ENCODE results near the gene ABCA1.

ABCA1 gene

GRCh38 chr9:104815851-104816565 is 111.9 kb downstream of the ABCA1 start:
- Histone ChIP-seq H3K4me3 (no peak overlapping the region), H3K27ac (no peak overlapping the region)

DNA sequence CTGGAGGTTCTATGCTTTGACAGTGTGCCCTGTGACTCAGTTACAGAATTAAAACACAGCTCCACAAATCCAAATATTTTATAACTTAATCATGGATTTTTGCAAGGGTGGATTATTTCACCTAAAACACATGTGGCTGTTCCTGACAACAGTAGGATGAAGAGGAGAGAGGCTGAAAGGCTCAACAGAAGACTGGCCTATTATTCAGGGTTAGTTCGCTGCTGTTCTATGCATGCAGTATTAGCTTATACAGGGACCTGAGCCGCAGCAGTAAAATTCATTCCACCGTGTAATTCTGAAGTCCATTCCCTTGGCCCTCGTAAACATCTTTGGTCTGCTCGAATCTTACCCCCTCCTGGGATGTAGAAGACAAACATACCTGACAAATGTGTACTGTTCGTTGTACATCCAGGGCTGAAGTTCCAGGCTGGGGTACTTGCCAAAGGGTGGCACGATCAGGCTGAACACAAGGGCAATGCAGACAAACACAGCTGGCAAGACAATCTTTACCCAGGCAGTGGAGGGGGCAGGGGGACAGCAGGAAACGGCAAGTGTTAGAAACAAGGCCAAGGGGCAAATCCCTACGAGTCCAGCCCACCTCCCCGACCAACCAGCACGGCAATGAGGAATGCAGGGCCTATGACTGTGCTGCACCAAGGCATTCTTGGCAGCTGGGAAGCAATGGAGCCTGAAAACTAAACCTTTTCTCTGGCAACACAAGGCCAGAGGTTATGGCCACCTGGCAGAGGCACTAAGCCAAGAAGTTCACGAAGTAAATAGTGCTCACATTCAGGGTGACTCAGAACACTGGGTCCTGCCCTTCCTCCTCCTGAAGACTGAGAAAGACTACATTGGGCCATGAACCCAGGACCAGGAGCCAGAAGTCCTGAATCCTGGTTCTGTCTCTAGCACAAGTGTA is 117.3 kb downstream of the ABCA1 start:
- no peak overlapping the region for H3K4me3 ChIP-seq
- no peak overlapping the region for H3K27ac ChIP-seq

- H3K4me3 ChIP-seq = no peak overlapping the region
- peak overlapping the region in 2 of 21 experiments; percentile 5 to 25 for H3K27ac ChIP-seq
Observed at GRCh38 chr9:104808035-104808614, 119.8 kb downstream of the ABCA1 start.

GRCh38 chr9:104805441-104805840 is 122.5 kb downstream of the ABCA1 start:
- Histone ChIP-seq H3K27ac (no peak overlapping the region), H3K4me3 (no peak overlapping the region)

GRCh38 chr9:104802906-104803305 is 125.0 kb downstream of the ABCA1 start:
- Histone ChIP-seq H3K27ac (no peak overlapping the region), H3K4me3 (no peak overlapping the region)

DNA sequence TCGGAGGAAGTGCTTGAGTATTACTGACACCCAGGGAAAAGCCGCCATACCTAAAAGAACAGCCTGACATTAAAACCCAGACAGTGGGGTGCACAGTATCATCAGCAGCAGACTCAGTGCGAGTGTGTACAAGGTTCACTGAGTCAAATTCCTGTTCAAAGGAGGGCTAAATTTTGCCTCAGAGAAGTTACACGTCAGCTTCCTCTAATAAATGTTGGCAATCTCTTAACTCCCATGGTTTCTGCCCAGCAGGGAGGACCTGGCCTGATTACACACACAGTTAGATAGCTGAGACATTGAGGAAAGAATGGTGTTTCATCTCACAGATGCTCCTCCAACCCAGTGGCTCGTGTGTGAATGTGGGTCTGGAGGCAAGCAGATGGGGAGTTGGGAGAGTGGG is 125.8 kb downstream of the ABCA1 start:
- Histone ChIP-seq H3K4me3 (no peak overlapping the region), H3K27ac (no peak overlapping the region)

DNA sequence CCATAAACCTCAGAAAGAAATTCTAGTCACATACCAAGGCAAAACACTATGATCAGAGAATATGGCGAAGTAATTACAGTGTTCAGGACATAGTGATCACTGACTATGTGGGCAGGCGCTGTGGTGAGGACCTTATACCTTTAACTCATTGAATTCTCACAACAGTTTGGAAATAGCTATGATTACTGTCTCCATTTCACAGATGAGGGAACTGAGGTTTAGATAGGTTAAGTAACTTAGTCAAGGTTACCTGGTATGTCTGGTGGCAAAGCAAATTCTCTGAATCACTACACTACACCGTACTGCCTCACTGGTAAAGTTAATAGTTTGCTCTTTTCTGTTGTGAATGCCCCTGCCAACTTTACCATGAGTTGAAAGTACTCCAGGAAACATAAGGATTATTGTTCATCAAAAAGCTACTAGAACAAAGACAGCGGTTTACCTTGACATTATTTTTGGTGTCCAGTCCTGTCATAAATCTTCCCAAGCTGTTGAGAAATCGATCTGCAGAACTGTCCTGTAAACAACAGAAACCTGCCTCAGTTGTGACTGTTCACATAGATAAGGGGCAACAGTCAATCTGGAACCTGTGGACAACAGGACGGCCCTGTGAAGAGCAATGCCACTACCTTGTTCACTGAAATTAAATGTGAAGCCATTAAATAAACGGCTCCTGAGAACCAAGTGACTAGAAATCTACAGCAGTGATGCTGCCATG is 127.7 kb downstream of the ABCA1 start:
- Histone ChIP-seq H3K27ac (no peak overlapping the region), H3K4me3 (no peak overlapping the region)

- Histone ChIP-seq H3K4me3 (no peak overlapping the region), H3K27ac (no peak overlapping the region)
Observed at GRCh38 chr9:104798209-104798995, 129.6 kb downstream of the ABCA1 start.

- Histone ChIP-seq H3K4me3 (no peak overlapping the region), H3K27ac (peak overlapping the region in 1 of 21 experiments; percentile 13)
Observed at GRCh38 chr9:104795857-104796256, 132.1 kb downstream of the ABCA1 start.

DNA sequence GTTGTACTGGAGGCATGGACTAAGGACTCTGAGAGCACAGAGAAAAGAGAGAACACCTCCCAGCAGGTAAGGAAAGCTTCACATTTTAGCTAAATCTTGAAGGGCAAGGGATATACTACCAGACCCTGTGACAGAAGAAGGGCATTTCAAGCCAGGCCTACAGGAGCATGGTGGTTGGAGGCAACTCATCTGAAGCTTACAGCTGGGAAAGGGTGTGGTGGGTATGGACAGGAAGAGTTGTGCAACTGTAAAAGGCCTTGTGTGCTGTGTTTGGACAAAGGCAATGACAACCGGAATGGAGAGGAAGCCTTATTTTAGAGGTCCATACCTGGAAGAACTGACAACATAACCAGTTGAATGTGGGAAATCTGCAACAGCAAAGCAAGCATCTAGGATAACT is 132.9 kb downstream of the ABCA1 start:
- Histone ChIP-seq H3K4me3 (no peak overlapping the region), H3K27ac (no peak overlapping the region)

DNA sequence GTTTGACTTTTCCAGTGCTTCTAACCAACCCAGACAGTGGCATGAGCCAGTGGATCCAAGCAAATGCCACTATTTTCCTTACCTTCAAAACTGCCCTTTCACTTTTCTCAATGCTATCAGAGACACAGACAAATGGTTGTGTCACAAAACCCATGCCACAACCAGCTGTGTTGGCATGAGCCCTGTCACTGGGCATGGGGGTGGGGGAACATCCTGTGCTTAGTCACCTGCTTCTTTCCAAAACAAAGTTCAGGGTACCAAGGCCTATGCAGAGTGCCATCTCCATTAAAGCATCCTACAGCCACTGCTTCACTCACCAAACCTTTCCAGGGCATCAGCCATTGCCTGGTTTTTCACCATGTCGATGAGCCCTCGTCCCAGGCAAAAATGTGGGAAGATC is 133.9 kb downstream of the ABCA1 start:
- no peak overlapping the region for H3K4me3 ChIP-seq
- H3K27ac ChIP-seq = no peak overlapping the region

DNA sequence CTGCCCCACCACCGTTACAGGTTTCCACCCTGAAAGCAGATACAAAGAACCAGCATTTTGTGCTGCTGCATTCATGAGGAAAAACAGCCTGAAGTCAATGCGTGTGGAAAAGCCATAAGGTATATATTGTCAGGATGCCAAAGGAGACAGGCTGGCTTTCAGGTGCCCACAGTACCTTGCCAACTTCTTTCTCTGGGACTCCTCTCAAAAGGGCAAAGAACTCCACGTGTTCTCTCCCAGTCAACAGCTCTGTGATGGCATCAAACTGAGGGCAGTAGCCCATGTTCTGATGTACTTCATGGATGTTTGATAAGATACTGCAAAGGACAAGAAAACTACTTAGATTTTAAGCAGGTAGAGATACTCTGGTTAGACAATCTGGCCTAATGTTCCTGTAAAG is 139.7 kb downstream of the ABCA1 start:
- H3K4me3 ChIP-seq = no peak overlapping the region

GRCh38 chr9:104787306-104788015 is 140.5 kb downstream of the ABCA1 start:
- Histone ChIP-seq H3K27ac (no peak overlapping the region), H3K4me3 (no peak overlapping the region)

More for the DNA sequence above, 139.7 kb downstream of the ABCA1 start:
- no peak overlapping the region for H3K27ac ChIP-seq

DNA sequence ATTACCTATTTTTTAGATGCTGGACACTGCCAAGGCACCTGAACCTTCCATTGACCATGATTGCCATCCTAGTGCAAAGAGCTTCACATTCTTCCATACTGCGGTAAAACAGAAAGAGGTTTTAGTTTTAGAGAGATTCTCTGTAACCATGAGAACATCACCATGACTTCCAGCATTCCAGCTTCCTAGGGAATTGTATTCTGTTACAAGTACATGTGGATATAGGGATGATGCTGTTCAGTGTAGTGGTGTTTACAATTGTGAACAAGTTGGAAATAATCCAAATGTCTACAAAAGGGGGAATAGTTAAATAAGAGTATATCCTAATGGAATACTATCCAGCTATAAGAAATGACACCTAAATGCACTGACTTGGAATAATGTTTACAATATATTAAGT is 141.7 kb downstream of the ABCA1 start:
- no peak overlapping the region for H3K27ac ChIP-seq
- no peak overlapping the region for H3K4me3 ChIP-seq

DNA sequence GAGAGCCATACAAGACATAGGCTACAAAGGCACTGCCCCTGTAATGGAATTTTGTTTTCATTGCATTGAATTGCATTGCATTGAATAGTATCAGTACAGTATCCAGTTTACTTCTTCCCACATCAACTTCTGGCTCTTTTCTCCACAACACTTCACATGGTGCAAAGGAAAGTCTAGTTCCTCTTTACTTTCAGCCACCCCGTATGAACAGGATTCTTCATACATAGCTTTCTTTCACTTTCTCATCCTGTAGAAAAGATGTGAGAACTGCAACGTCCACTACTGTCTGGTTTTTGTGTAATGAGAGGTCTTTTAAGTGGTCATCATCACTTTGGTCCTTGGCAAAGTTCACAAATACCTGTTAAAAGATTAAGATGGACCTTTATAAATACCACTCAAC is 143.9 kb downstream of the ABCA1 start:
- Histone ChIP-seq H3K4me3 (no peak overlapping the region), H3K27ac (no peak overlapping the region)

DNA sequence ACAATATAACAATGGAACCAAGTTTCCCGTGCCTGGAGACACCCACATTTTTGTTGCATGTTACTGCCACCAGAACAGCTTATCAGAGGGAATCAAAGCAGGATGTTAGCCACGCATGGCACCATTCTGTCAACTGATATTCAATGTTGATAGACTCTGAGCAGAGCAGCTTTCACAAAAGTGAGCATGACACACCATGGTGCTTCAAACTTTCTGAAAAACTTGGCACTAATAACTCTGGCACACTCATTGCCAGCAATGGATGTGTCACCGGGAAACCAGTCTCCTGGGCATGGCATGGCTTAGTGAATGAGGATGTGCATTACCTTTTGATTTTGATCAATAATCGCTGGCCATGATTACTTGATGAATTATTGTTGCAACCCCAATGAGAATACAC is 144.4 kb downstream of the ABCA1 start:
- H3K27ac ChIP-seq = no peak overlapping the region
- no peak overlapping the region for H3K4me3 ChIP-seq

GRCh38 chr9:104780796-104781395 is 147.1 kb downstream of the ABCA1 start:
- Histone ChIP-seq H3K27ac (no peak overlapping the region), H3K4me3 (no peak overlapping the region)

DNA sequence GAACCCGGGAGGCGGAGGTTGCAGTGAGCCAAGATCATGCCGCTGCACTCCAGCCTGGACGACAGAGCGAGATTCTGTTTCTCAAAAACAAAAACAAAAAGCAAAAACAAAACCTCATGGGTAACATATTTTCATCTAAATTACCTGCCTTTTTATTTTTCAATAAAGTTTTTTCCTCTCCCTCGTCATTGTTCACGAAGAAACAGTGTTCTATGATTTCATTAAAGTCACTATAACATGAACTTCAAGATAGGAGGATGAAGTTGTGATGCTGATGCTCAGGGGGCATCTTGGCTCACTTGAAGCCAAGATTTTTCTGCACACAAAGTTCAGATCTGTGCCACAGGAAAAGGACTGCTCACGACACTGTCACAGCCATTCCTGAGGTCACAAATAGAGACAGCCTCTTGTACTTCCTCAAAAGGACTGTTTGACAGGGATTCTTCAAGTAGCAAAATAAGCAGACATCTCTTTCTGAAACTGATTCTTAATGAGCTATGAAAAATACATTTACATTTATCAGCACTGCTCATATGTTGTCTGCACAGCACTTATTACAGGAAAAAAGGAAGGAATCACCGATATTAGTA is 147.9 kb downstream of the ABCA1 start:
- Histone ChIP-seq H3K27ac (no peak overlapping the region), H3K4me3 (no peak overlapping the region)

Data from skin epidermis (tissue), 12 donors.